Transverse colon (tissue), 3 donors: ENCODE results near the gene BCO1.

Source experiments
- CTCF ChIP-seq, 5 experiments: fragments of 200-600 bp in 3 of 5; fragments of 450-650 bp in 2 of 5; sonication (generic) in 3 of 5; IDR thresholded peaks; 1 replicate in 2 of 5; 2 replicates in 3 of 5; pipeline ENCODE4 v1.5.1; 2016 to 2017; ENCODE audit warnings: antibody characterized with exemption in 5 of 5, inconsistent platforms in 3 of 5, mild to moderate bottlenecking in 2 of 5, moderate library complexity in 1 of 5
- POLR2A ChIP-seq: fragments of 450-650 bp; IDR thresholded peaks from one replicate; pipeline ENCODE4 v1.6.1; 2016; ENCODE audit warnings: antibody characterized with exemption, mild to moderate bottlenecking, moderate library complexity

- no peak for TF ChIP-seq CTCF (IDR thresholded peaks at IDR 0.05)
- no peak for TF ChIP-seq POLR2A
Measured at GRCh38 chr16:81291117-81291516, 52.6 kb downstream of the BCO1 start.
